Midbrain (tissue), 1 donor: ENCODE measurements around the gene STK36.

Source experiments
- DNase-seq: peaks from one replicate; lab custom pipeline; 2025; lab: John Stamatoyannopoulos, UW

STK36 gene

GRCh38 chr2:218746960-218747359, 75.1 kb downstream of the STK36 start:
- DNase-seq, result no peak

GRCh38 chr2:218748741-218749441, 77.0 kb downstream of the STK36 start:
- DNase-seq, result no peak
